Astrocyte (in vitro differentiated cells and primary cell): Measurements from ENCODE around the gene PROS1.

ENCODE experiments used
- EZH2 ChIP-seq: IDR thresholded peaks from 2 replicates; pipeline ENCODE4 v1.6.1; 2012; ENCODE audit warnings: mild to moderate bottlenecking, low read length, inconsistent platforms; ENCODE audit not compliant: insufficient read depth
- TF ChIP-seq, protein P1 (sequence below): IDR thresholded peaks from 2 replicates; pipeline ENCODE4 v1.5.1; 2011; ENCODE audit warnings: low read depth, mild to moderate bottlenecking, inconsistent platforms, low read length, moderate library complexity; ENCODE audit not compliant: insufficient read depth

DNA sequence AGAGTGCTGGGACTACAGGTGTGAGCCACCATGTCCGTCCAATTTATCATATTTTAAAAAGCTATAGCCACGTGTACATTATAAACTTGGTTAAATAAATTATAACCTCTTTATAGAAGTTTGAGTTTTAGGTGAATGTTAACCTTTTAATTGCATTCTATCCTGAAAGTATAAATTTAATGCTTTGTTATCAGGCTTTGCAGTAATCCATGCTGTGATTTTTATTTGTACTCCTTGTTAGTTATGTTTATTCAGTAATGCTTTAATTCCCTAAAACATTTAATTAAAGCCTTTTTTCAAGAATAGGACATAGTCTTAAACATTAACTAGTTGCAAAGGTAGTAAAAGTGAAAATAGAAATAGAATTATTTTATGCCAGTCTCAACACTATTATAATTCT is 17.9 kb upstream of the PROS1 start:
- TF ChIP-seq, protein P1, sequence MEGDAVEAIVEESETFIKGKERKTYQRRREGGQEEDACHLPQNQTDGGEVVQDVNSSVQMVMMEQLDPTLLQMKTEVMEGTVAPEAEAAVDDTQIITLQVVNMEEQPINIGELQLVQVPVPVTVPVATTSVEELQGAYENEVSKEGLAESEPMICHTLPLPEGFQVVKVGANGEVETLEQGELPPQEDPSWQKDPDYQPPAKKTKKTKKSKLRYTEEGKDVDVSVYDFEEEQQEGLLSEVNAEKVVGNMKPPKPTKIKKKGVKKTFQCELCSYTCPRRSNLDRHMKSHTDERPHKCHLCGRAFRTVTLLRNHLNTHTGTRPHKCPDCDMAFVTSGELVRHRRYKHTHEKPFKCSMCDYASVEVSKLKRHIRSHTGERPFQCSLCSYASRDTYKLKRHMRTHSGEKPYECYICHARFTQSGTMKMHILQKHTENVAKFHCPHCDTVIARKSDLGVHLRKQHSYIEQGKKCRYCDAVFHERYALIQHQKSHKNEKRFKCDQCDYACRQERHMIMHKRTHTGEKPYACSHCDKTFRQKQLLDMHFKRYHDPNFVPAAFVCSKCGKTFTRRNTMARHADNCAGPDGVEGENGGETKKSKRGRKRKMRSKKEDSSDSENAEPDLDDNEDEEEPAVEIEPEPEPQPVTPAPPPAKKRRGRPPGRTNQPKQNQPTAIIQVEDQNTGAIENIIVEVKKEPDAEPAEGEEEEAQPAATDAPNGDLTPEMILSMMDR = no peak
- no peak for TF ChIP-seq EZH2
